ENCODE results near the gene CROCC2. TPM values are rescaled to one million over a fixed set of nuclear protein-coding genes. Genes with fewer than 3 reads are reported as not detected.

The CROCC2 gene
- total RNA-seq, 4 donors from 2014 or later: 0.10 TPM; not detected in 3

- intact Hi-C loops (cut with DNase I; ENCODE audit: low total_unique reads): no loop called here
- WGBS, 2 donors: 84 to 92% methylated on average over 3 of the region's 3 CpGs
Observed at GRCh38 chr2:240864475-240864874, 41.7 kb upstream of the CROCC2 start.

GRCh38 chr2:240865391-240865790 is 40.7 kb upstream of the CROCC2 start:
- WGBS, 2 donors: 84 to 87% methylated on average over 5 of the region's 5 CpGs
- peak in 1 of 2 donors; percentile 5 for DNase-seq (ENCODE audit: low spot score in 2 of 2)
- intact Hi-C loops (cut with DNase I; ENCODE audit: low total_unique reads): no loop called here
- H3K4me3 ChIP-seq (ENCODE audit: low read depth, poor library complexity, severe bottlenecking): no peak overlapping the region
- no peak for TF ChIP-seq CTCF (IDR thresholded peaks at IDR 0.05)
- TF ChIP-seq POLR2A (IDR thresholded peaks at IDR 0.05): no peak

More at GRCh38 chr2:240864475-240864874, 41.7 kb upstream of the CROCC2 start:
- no peak overlapping the region for H3K4me3 ChIP-seq (ENCODE audit: low read depth, poor library complexity, severe bottlenecking)
- peak in 1 of 2 donors; percentile 58 for DNase-seq (ENCODE audit: low spot score in 2 of 2)
- TF ChIP-seq POLR2A (IDR thresholded peaks at IDR 0.05) (no peak), CTCF (IDR thresholded peaks at IDR 0.05) (no peak)

- H3K4me3 ChIP-seq (ENCODE audit: low read depth, poor library complexity, severe bottlenecking): no peak within 1 kb of the TSS
- no peak for TF ChIP-seq CTCF (IDR thresholded peaks at IDR 0.05)
- TF ChIP-seq POLR2A (IDR thresholded peaks at IDR 0.05): no peak
- 77 to 85% methylated on average over 21 of the region's 21 CpGs for WGBS, 2 donors
- no peak for DNase-seq (ENCODE audit: low spot score in 2 of 2)
- intact Hi-C loops (cut with DNase I; ENCODE audit: low total_unique reads): no loop called here
Observed at GRCh38 chr2:240868286-240869108, 37.6 kb upstream of the CROCC2 start, which contains the start of gene AGXT. AGXT (plus strand) TSS chr2:240868824; CDS start chr2:240868866, 42 bp downstream.

GRCh38 chr2:240869109-240869955 is 36.8 kb upstream of the CROCC2 start:
- 91 to 94% methylated on average over 17 to 20 of the region's 25 CpGs for WGBS, 2 donors
- TF ChIP-seq POLR2A (IDR thresholded peaks at IDR 0.05): no peak
- no peak for TF ChIP-seq CTCF (IDR thresholded peaks at IDR 0.05)
- H3K4me3 ChIP-seq (ENCODE audit: low read depth, poor library complexity, severe bottlenecking): no peak overlapping the region
- intact Hi-C loops (cut with DNase I; ENCODE audit: low total_unique reads): no loop called here
- DNase-seq (ENCODE audit: low spot score in 2 of 2): no peak

GRCh38 chr2:240869956-240870875 is 35.9 kb upstream of the CROCC2 start:
- TF ChIP-seq CTCF (IDR thresholded peaks at IDR 0.05) (no peak), POLR2A (IDR thresholded peaks at IDR 0.05) (no peak)
- intact Hi-C loops (cut with DNase I; ENCODE audit: low total_unique reads): no loop called here
- WGBS, 2 donors: 92% methylated on average over 11 to 13 of the region's 15 CpGs
- DNase-seq (ENCODE audit: low spot score in 2 of 2): no peak
- no peak overlapping the region for H3K4me3 ChIP-seq (ENCODE audit: low read depth, poor library complexity, severe bottlenecking)

Data from lower leg skin (tissue), 4 donors.